Liver (tissue), 9 donors: ENCODE results near the gene STK24. TPM values are rescaled to one million over a fixed set of nuclear protein-coding genes. Genes with fewer than 3 reads are reported as not detected.

Experiments
- DNase-seq: peaks from one replicate; pipeline ENCODE4 v3.0.0-alpha.2; 2017; ENCODE audit warnings: low spot score
- H3K27ac ChIP-seq, 2 donors: one replicate each; pipeline ENCODE4 v1.7.0; 2013; ENCODE audit warnings: inconsistent platforms in 2 of 2, low read length in 2 of 2, control low read depth in 1 of 2, low read depth in 1 of 2, mild to moderate bottlenecking in 1 of 2
- H3K27me3 ChIP-seq, 4 donors: one replicate each; pipeline versions ENCODE4 v1.6.1 to v1.7.0; 2013; ENCODE audit warnings: low read length in 3 of 4, inconsistent platforms in 1 of 4, mild to moderate bottlenecking in 1 of 4, moderate library complexity in 1 of 4; ENCODE audit not compliant: control insufficient read depth in 4 of 4, insufficient read depth in 4 of 4
- H3K36me3 ChIP-seq, 4 donors: one replicate each; pipeline versions ENCODE4 v1.6.1 to v1.7.0; 2013; ENCODE audit warnings: low read length in 3 of 4, mild to moderate bottlenecking in 3 of 4, low read depth in 1 of 4, moderate library complexity in 1 of 4; ENCODE audit not compliant: control insufficient read depth in 4 of 4, insufficient read depth in 3 of 4
- H3K4me1 ChIP-seq, 4 donors: one replicate each; pipeline versions ENCODE4 v1.6.1 to v1.7.0; 2013; ENCODE audit warnings: low read length in 3 of 4, mild to moderate bottlenecking in 3 of 4, moderate library complexity in 1 of 4; ENCODE audit not compliant: control insufficient read depth in 4 of 4, insufficient read depth in 4 of 4
- H3K4me3 ChIP-seq, 3 donors: one replicate each; pipeline versions ENCODE4 v1.6.1 to v1.7.0; 2013; ENCODE audit warnings: low read length in 3 of 3, control low read depth in 1 of 3, low read depth in 1 of 3, mild to moderate bottlenecking in 1 of 3
- H3K9ac ChIP-seq, 2 donors: one replicate each; pipeline ENCODE4 v1.7.0; 2013; ENCODE audit warnings: low read length in 2 of 2, mild to moderate bottlenecking in 2 of 2, moderate library complexity in 2 of 2, control low read depth in 1 of 2, low read depth in 1 of 2
- H3K9me3 ChIP-seq, 4 donors: one replicate each; pipeline versions ENCODE4 v1.6.1 to v1.7.0; 2013; ENCODE audit warnings: low read length in 3 of 4; ENCODE audit not compliant: control insufficient read depth in 4 of 4
- ATF3 ChIP-seq: IDR thresholded peaks from 2 replicates; pipeline ENCODE4 v1.6.1; 2016; ENCODE audit warnings: antibody characterized with exemption
- EGR1 ChIP-seq, 2 donors: IDR thresholded peaks; 2 replicates each; pipeline ENCODE4 v1.6.1; 2016 to 2018; ENCODE audit warnings: antibody characterized with exemption in 2 of 2, low read depth in 2 of 2
- FOXA1 ChIP-seq: IDR thresholded peaks from 2 replicates; pipeline ENCODE4 v1.6.1; 2016; ENCODE audit warnings: antibody characterized with exemption
- FOXA2 ChIP-seq: IDR thresholded peaks from 2 replicates; pipeline ENCODE4 v1.6.1; 2016; ENCODE audit warnings: antibody characterized with exemption
- GABPA ChIP-seq, 2 donors: IDR thresholded peaks in 1 of 2; conservative IDR thresholded peaks in 1 of 2; 2 replicates each; pipeline ENCODE4 v1.6.1; 2016; ENCODE audit warnings: antibody characterized with exemption in 2 of 2, mild to moderate bottlenecking in 1 of 2, moderate library complexity in 1 of 2
- HNF4A ChIP-seq, 2 donors: conservative IDR thresholded peaks; 2 replicates each; pipeline ENCODE4 v1.6.1; 2016; ENCODE audit warnings: antibody characterized with exemption in 2 of 2, mild to moderate bottlenecking in 2 of 2
- HNF4G ChIP-seq: IDR thresholded peaks from 2 replicates; pipeline ENCODE4 v1.6.1; 2016; ENCODE audit warnings: antibody characterized with exemption
- JUND ChIP-seq, 2 donors: IDR thresholded peaks; 2 replicates each; pipeline ENCODE4 v1.6.1; 2016; ENCODE audit warnings: antibody characterized with exemption in 2 of 2
- NR2F2 ChIP-seq: IDR thresholded peaks from 2 replicates; pipeline ENCODE4 v1.6.1; 2016; ENCODE audit warnings: antibody characterized with exemption
- RAD21 ChIP-seq, 2 donors: IDR thresholded peaks; 2 replicates each; pipeline ENCODE4 v1.6.1; 2016; ENCODE audit warnings: antibody characterized with exemption in 2 of 2, mild to moderate bottlenecking in 2 of 2
- REST ChIP-seq: IDR thresholded peaks from 2 replicates; pipeline ENCODE4 v1.6.1; 2016; ENCODE audit warnings: antibody characterized with exemption, mild to moderate bottlenecking
- RXRA ChIP-seq, 2 donors: IDR thresholded peaks; 2 replicates each; pipeline ENCODE4 v1.6.1; 2017 to 2018; ENCODE audit warnings: antibody characterized with exemption in 2 of 2, mild to moderate bottlenecking in 1 of 2
- SP1 ChIP-seq: IDR thresholded peaks from 2 replicates; pipeline ENCODE4 v1.6.1; 2018; ENCODE audit warnings: antibody characterized with exemption, mild to moderate bottlenecking
- TAF1 ChIP-seq: conservative IDR thresholded peaks from 2 replicates; pipeline ENCODE4 v1.6.1; 2016; ENCODE audit warnings: antibody characterized with exemption, mild to moderate bottlenecking
- YY1 ChIP-seq: IDR thresholded peaks from 2 replicates; pipeline ENCODE4 v1.6.1; 2016; ENCODE audit warnings: antibody characterized with exemption, mild to moderate bottlenecking
- ZBTB33 ChIP-seq: IDR thresholded peaks from 2 replicates; pipeline ENCODE4 v1.6.1; 2016; ENCODE audit warnings: antibody characterized with exemption
- WGBS: extraction: QIAGEN DNeasy Blood & Tissue Kit; methylation state at CpG from one replicate; pipeline ENCODE4 v1.1.7; 2013; 5-methylcytosine and 5-hydroxymethylcytosine counted together
- polyA plus RNA-seq, 2 donors: library from polyadenylated mRNA; stranded (reverse) in 1 of 2; unstranded in 1 of 2; fragments of 200-250 nt in 1 of 2; fragments of >200 nt in 1 of 2; fragmentation: Nextera tagmentation in 1 of 2; extraction: Ambion mirVana in 1 of 2; gene quantifications; one replicate each; pipeline versions ENCODE4 v1.2.1 to v1.2.3, GENCODE V29; 2013 to 2015
- total RNA-seq, 2 donors: library from RNA; depleted of rRNA; stranded (reverse); fragments of >200 nt; gene quantifications; one replicate each; pipeline ENCODE4 v1.2.3, GENCODE V29; 2014
- TF ChIP-seq, protein P1 (sequence below): fragments of 150-350 bp; IDR thresholded peaks from 2 replicates; pipeline ENCODE4 v1.5.1; 2017; ENCODE audit warnings: improper control_type of control experiment, low read depth, low read length; ENCODE audit not compliant: missing input control
- TF ChIP-seq, protein P2 (sequence below): IDR thresholded peaks from 2 replicates; pipeline ENCODE4 v1.6.1; 2016; ENCODE audit warnings: antibody characterized with exemption
- donor health status: healthy.
- donor health status: healthy.
- donor health status: healthy.
- donor health status: healthy.
- donor health status: healthy.

The STK24 gene
- total and polyA plus RNA-seq, 4 donors = 6.4 to 43.3 (median 14.9) TPM

DNA sequence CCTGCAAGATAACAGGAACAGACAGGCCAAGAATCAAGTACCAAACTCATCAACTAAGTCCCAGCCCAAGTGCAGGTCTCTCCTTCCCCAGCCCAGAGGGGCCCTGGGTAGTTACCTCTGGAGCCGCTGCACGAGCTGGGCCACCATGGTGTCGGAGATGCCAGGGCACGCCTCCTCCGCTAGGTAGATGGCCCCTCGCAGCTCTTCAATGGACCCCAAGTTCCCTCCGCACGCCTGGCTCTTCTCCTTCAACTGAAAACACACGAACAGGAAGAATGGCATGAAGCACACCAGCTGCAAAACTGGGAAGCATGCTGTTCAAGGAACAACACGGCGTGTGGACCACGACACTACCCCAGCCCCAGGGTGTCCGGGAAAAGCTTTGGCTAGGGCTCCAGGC lies 119.9 kb downstream of the STK24 start:
- Histone ChIP-seq H3K27me3 (no peaks in the 10 kb centered on the region), H3K4me1 (peaks cover 0 to 12% (median 6%) of the 10 kb centered on the region in 4 donors), H3K4me3 (no peak overlapping the region), H3K9me3 (no peaks in the 10 kb centered on the region), H3K36me3 (peaks cover 12 to 63% (median 41%) of the 10 kb centered on the region in 4 donors), H3K27ac (no peak overlapping the region), H3K9ac (no peak overlapping the region)
- no peak for DNase-seq
- TF ChIP-seq FOXA2 (no peak), REST (no peak), RXRA (IDR thresholded peaks at IDR 0.05) (no peak), RAD21 (IDR thresholded peaks at IDR 0.05) (no peak), TAF1 (no peak), HNF4G (no peak), HNF4A (conservative IDR thresholded peaks at IDR 0.05) (no peak), ZBTB33 (no peak), FOXA1 (no peak), GABPA (IDR thresholded peaks at IDR 0.05 in 1 of 2, conservative IDR thresholded peaks at IDR 0.05 in 1 of 2) (no peak), SP1 (no peak), EGR1 (IDR thresholded peaks at IDR 0.05; ENCODE audit: low read depth in 2 of 2) (no peak), JUND (IDR thresholded peaks at IDR 0.05) (no peak), NR2F2 (no peak), YY1 (no peak), ATF3 (no peak)
- TF ChIP-seq, protein P1, sequence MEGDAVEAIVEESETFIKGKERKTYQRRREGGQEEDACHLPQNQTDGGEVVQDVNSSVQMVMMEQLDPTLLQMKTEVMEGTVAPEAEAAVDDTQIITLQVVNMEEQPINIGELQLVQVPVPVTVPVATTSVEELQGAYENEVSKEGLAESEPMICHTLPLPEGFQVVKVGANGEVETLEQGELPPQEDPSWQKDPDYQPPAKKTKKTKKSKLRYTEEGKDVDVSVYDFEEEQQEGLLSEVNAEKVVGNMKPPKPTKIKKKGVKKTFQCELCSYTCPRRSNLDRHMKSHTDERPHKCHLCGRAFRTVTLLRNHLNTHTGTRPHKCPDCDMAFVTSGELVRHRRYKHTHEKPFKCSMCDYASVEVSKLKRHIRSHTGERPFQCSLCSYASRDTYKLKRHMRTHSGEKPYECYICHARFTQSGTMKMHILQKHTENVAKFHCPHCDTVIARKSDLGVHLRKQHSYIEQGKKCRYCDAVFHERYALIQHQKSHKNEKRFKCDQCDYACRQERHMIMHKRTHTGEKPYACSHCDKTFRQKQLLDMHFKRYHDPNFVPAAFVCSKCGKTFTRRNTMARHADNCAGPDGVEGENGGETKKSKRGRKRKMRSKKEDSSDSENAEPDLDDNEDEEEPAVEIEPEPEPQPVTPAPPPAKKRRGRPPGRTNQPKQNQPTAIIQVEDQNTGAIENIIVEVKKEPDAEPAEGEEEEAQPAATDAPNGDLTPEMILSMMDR = no peak
- TF ChIP-seq, protein P2, sequence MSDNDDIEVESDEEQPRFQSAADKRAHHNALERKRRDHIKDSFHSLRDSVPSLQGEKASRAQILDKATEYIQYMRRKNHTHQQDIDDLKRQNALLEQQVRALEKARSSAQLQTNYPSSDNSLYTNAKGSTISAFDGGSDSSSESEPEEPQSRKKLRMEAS = no peak
- 95% methylated on average over 13 of the region's 13 CpGs for WGBS
